ENCODE data around the gene TRERF1. TPM values are rescaled to one million over a fixed set of nuclear protein-coding genes. Genes with fewer than 3 reads are reported as not detected.

The TRERF1 gene
- polyA plus RNA-seq, 1 of the 3 experiments (the other 2 are of a cell fraction), result 3.6 TPM

DNA sequence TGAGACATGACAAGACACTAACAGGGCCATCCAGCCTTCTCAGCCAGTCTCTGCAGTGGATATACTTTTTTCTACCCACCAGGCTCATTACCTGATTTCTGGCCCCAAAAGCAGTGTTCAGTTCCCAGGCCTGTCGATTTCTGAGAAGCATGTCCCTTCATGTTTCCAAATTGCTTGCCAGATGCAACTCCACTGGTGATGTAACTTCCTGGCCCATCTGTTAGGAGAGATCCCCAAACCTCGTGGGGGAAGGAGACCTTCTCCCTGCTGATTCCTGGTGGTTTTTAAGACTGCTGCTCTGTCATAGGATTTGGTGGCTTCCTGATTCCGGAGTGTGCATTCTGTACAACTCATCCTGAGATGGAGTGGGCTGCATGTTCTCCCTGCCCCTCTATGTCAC is 202.4 kb downstream of the TRERF1 start:
- WGBS (ENCODE audit: low lambda C conversion rate), result 76% methylated on average over 3 of the region's 3 CpGs
- H3K79me2 ChIP-seq (ENCODE audit: insufficient read depth), result no peaks in the 10 kb centered on the region
- H3K9ac ChIP-seq, result no peak overlapping the region
- no peak overlapping the region for H3K4me3 ChIP-seq (ENCODE audit: low read depth in 2 of 2, low read length in 1 of 2)
- H3K4me2 ChIP-seq, result no peak overlapping the region
- no peak for DNase-seq
- no peaks in the 10 kb centered on the region for H3K27me3 ChIP-seq (ENCODE audit: insufficient read depth)
- peaks cover 25 to 32% of the 10 kb centered on the region in 2 experiments for H3K36me3 ChIP-seq (replicated peaks in 1 of 2; ENCODE audit: control insufficient read depth in 1 of 2, insufficient read depth in 2 of 2, low read length in 1 of 2)
- H3K9me2 ChIP-seq, result no peaks in the 10 kb centered on the region
- H3K9me3 ChIP-seq, result no peaks in the 10 kb centered on the region
- TF ChIP-seq ELF1 (IDR thresholded peaks at IDR 0.05) (no peak), EZH2phosphoT487 (IDR thresholded peaks at IDR 0.05; ENCODE audit: borderline replicate concordance, low read depth) (no peak), SIN3A (IDR thresholded peaks at IDR 0.05; ENCODE audit: borderline replicate concordance, low read depth, low read length) (no peak), FOSL2 (IDR thresholded peaks at IDR 0.05; ENCODE audit: borderline replicate concordance, low read depth) (no peak), MEF2A (IDR thresholded peaks at IDR 0.05; ENCODE audit: borderline replicate concordance, low read depth) (no peak), GABPA (IDR thresholded peaks at IDR 0.05; ENCODE audit: low read depth) (no peak), RFX5 (IDR thresholded peaks at IDR 0.05; ENCODE audit: low read length) (no peak), POLR2AphosphoS5 (IDR thresholded peaks at IDR 0.05; ENCODE audit: low read depth, low read length) (no peak), CHD2 (IDR thresholded peaks at IDR 0.05; ENCODE audit: low read length, partially characterized antibody) (no peak), TEAD4 (IDR thresholded peaks at IDR 0.05; ENCODE audit: borderline replicate concordance, insufficient read depth) (no peak), MXI1 (IDR thresholded peaks at IDR 0.05; ENCODE audit: low read depth, low read length) (no peak)
- TF ChIP-seq, protein P1, sequence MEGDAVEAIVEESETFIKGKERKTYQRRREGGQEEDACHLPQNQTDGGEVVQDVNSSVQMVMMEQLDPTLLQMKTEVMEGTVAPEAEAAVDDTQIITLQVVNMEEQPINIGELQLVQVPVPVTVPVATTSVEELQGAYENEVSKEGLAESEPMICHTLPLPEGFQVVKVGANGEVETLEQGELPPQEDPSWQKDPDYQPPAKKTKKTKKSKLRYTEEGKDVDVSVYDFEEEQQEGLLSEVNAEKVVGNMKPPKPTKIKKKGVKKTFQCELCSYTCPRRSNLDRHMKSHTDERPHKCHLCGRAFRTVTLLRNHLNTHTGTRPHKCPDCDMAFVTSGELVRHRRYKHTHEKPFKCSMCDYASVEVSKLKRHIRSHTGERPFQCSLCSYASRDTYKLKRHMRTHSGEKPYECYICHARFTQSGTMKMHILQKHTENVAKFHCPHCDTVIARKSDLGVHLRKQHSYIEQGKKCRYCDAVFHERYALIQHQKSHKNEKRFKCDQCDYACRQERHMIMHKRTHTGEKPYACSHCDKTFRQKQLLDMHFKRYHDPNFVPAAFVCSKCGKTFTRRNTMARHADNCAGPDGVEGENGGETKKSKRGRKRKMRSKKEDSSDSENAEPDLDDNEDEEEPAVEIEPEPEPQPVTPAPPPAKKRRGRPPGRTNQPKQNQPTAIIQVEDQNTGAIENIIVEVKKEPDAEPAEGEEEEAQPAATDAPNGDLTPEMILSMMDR (IDR thresholded peaks at IDR 0.05), result no peak
- TF ChIP-seq, protein P2, sequence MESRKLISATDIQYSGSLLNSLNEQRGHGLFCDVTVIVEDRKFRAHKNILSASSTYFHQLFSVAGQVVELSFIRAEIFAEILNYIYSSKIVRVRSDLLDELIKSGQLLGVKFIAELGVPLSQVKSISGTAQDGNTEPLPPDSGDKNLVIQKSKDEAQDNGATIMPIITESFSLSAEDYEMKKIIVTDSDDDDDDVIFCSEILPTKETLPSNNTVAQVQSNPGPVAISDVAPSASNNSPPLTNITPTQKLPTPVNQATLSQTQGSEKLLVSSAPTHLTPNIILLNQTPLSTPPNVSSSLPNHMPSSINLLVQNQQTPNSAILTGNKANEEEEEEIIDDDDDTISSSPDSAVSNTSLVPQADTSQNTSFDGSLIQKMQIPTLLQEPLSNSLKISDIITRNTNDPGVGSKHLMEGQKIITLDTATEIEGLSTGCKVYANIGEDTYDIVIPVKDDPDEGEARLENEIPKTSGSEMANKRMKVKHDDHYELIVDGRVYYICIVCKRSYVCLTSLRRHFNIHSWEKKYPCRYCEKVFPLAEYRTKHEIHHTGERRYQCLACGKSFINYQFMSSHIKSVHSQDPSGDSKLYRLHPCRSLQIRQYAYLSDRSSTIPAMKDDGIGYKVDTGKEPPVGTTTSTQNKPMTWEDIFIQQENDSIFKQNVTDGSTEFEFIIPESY (IDR thresholded peaks at IDR 0.05; ENCODE audit: borderline replicate concordance, low read depth), result no peak
- TF ChIP-seq, protein P3, sequence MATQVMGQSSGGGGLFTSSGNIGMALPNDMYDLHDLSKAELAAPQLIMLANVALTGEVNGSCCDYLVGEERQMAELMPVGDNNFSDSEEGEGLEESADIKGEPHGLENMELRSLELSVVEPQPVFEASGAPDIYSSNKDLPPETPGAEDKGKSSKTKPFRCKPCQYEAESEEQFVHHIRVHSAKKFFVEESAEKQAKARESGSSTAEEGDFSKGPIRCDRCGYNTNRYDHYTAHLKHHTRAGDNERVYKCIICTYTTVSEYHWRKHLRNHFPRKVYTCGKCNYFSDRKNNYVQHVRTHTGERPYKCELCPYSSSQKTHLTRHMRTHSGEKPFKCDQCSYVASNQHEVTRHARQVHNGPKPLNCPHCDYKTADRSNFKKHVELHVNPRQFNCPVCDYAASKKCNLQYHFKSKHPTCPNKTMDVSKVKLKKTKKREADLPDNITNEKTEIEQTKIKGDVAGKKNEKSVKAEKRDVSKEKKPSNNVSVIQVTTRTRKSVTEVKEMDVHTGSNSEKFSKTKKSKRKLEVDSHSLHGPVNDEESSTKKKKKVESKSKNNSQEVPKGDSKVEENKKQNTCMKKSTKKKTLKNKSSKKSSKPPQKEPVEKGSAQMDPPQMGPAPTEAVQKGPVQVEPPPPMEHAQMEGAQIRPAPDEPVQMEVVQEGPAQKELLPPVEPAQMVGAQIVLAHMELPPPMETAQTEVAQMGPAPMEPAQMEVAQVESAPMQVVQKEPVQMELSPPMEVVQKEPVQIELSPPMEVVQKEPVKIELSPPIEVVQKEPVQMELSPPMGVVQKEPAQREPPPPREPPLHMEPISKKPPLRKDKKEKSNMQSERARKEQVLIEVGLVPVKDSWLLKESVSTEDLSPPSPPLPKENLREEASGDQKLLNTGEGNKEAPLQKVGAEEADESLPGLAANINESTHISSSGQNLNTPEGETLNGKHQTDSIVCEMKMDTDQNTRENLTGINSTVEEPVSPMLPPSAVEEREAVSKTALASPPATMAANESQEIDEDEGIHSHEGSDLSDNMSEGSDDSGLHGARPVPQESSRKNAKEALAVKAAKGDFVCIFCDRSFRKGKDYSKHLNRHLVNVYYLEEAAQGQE (IDR thresholded peaks at IDR 0.05; ENCODE audit: low read depth, low read length), result no peak
- H4K20me1 ChIP-seq (ENCODE audit: insufficient read depth), result no peaks in the 10 kb centered on the region
- no peaks in the 10 kb centered on the region for H3F3A ChIP-seq (replicated peaks; ENCODE audit: insufficient read depth)
- CTCF ChIA-PET, result interaction anchor here (1.7 kb wide), 1 partner anchor 11 kb away, joined by 6 read pairs; no protein-coding TSS in a partner anchor
- no peak overlapping the region for H2AFZ ChIP-seq (ENCODE audit: low read depth)
- peaks cover 12 to 21% of the 10 kb centered on the region in 2 experiments; a peak in 1 of 4 replicates for H3K4me1 ChIP-seq (ENCODE audit: control insufficient read depth in 1 of 2, insufficient read depth in 2 of 2, low read depth in 1 of 2, low read length in 1 of 2)
- POLR2A ChIA-PET, result no interaction called here
- H3K27ac ChIP-seq (ENCODE audit: low read depth in 2 of 2, low read length in 1 of 2), result no peak overlapping the region

Data from SK-N-SH (cell line).